Bone marrow (tissue), 2 donors: ENCODE results near the gene C3orf18.
A peak's percentile ranks its signal among the peaks of the same experiment; 100 is the strongest.

ENCODE experiments used
- DNase-seq, 2 donors: peaks; one replicate each; lab custom pipeline; 2025; lab: John Stamatoyannopoulos, UW

The C3orf18 gene

DNA sequence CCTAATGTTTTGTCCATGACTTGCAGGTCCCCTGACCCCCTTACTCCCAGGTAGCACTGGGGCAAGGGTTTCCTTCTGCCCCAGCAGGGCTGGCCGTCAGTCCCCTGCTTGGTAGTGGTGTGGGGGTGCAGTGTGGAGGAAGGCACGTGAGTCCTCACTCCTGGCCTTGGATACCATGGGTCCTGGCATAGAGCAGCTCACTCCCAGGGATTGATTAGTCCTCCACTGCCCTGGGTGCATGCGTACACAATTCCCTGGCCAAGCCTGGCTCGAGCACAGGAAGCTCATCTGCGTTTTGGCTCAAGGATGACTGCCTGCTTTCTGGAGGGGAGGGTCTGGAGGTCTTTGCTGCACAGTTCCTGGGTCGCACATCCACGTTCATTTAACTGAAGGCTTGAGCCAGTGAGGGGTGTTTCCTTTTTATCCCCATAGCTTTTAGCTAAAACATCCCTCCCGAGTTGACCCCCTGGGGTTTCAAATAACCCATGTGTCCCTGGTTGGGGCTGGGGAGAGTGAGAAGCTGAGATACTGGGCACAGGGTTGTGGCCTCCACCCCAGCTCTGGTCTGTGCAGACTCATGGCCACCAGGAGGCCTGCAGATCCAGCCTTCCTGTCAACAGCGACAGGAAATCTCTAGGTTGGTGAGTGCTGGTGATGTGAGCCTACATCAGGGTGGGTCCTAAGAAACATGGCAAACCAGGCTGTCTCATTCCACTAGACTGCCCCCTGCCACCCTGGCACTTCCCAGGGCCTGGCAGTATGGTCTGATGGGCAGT lies 13.3 kb upstream of the C3orf18 start:
- no peak for DNase-seq

- no peak for DNase-seq
Measured at GRCh38 chr3:50577348-50577747, 9.8 kb upstream of the C3orf18 start.

DNA sequence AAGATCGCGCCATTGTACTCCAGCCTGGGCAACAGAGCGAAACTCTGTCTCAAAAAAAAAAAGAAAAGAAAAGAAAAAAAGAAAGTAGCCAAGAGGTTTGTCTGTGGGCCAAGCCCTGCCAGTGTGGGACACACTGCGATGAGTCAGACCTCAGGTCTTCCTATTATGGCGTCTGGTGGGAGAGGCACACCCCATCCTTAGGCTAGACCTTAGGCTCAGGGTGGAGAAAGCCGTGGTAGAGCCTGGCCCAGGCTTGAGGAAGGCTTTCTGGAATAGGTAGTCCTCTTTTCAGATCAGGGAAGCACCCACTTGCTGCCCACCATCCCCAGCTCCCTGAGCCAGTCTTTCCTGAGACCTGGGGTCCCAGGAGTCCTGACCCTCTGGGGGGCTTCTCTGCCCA lies 7.8 kb upstream of the C3orf18 start:
- peak in 1 of 2 donors; percentile 21 for DNase-seq

DNA sequence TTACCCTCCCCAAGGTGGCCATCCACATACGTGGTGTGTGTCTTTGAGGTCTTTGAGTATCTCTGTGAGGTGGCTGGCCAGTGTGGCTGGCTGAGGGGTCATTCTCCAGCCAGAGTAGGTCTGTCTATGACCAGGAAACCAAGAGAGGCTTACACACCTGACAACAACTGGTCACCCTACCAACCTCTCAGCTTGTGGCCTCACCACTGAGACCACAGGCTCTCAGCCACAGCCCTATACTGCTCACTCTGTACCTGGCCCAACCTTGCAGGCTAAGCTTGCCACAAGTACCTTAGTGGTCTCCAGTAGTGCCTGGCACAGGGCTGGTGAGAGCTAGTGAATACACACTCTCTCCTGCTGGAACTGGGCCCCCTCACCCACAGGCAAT lies 6.9 kb upstream of the C3orf18 start:
- no peak for DNase-seq

DNA sequence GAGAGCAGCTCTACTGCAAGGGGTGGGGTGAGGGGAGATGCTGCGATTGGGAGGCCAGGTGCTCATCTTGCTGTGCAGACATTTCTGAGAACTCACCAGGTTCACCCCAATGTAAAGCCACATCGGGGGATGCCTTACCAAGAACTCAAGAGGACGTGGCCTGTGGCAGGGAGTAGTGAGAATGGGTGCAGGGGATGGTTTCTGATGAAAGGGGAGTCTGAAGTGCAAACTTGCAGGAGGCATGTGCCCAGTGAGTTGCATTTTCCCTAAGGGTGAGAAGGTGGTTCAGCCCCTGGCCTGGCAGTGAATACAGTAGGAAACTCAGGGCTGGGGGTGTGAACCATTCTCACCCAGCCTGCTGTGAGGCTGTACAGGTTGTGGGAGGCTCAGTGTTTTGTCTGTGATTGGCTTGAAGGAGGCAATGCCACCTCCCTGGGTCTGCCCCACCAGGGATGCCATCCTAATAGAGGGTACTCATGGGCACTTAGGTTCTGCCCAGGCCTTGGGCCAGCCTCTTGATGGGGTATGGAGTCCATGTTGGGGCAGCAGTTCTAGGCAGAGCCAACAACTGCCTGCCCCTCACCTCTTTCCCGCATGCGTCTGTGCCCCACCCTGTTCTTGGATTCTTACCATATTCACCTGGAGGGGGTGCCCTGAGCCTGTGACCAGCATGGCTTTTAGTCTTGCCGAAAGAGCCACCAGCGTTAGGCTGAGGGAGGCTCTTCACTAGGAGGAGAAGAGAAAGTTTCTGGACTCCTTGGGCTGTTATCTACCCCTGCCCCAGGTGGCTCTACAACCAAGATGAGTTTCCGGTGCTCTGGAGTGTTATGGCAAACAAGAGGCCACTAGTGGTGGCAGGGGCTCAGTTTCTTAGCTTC lies 6.3 kb upstream of the C3orf18 start:
- DNase-seq = no peak

- DNase-seq = peak in 1 of 2 donors; percentile 1
Measured at GRCh38 chr3:50572801-50573371, 5.3 kb upstream of the C3orf18 start.

GRCh38 chr3:50572158-50572557 lies 4.6 kb upstream of the C3orf18 start:
- peak; percentile 50 to 85 for DNase-seq

DNA sequence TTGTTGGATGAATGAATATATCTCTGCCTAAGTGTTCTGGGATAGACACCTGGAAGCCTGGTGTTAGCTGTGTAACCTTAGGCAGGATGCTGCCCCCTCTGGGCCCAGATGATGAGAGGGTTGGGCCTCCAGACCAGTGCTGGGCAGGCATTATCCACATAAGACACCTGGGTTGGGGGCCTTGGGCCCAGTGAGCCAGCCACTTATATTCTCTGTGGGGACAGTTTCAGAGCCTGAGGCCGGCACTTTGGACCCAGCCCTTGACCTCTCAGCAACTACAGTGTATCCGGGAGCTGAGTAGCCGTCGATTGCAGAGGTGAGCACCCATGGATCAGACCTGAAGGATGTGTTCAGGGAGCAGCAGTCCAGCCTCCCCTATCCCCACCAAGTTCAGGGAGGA lies 3.9 kb upstream of the C3orf18 start:
- DNase-seq = no peak

DNA sequence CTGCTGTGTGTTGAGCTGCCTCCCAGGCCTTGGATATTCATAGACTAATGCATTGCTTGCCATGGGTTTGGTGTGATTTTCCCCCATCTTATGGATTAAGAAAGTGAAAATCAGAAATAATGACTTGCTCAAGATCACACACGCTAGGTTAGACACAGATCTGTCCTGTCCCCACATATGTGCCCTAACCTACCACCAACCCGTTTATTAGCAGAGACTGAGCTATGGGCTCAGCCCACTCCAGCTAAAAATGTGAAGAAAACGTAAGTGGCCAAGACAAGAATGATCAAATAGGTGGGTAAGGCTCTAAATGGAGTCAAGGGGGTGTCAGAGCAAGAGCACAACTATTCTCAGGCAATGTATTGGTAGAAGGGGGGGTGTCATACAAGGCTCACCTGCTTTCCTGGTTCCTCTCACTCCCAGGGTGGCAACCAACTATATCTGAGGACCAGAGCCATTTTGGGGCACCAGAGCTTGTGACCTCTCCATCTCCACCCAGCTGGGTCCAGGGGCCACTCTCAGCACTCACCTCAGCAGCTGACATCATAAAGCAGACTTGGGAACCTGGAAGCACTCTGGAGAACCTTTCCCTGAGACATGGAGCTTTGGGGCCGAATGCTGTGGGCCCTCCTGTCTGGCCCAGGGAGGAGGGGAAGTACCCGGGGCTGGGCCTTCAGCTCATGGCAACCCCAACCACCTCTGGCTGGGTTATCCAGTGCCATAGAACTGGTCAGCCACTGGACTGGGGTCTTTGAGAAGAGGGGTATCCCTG lies 3.1 kb upstream of the C3orf18 start:
- no peak for DNase-seq

- DNase-seq = peak; percentile 79 to 81
Measured at GRCh38 chr3:50568947-50569749, 1.6 kb upstream of the C3orf18 start, which contains the start of gene HEMK1. HEMK1 (plus strand) TSS chr3:50569522; CDS start chr3:50571105, 1,583 bp downstream.

DNA sequence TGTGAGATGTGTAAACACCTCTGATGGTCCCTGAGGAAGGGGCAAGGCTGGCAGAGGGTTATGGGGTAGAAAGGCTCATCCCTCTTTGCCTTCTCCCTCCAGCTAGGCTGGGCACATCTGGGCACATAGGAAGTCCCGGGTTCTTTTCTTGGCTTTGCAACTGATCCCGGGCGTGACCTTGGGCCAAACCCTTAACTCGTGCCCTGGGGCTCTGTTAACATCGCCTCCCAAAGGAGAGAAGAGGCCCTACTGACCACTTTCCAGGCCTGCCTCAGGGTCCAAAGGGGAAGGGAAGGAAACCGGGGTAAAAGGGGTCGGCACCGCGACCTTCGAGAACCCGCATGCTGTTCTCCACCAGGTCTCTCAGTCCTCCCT lies 549 bp downstream of the C3orf18 start:
- DNase-seq = no peak

DNA sequence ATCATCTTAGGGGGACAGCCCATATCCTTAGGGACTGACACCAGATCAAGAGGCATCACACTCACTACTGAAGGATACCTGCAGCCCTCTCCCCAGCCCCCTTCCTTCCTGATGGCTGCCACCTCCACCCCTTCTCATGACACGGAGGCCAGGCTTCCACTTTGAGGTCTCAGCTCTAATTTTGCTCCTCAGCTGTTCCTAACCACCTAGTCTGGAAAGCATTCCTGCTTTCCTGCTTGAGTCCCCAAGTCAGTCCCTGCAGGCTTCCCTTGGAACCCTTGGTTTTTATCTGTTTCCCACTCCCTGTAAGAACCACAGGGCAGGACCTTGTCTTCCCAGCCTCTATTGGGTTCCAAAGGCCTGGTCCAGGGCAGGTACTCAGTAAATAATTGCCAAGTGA lies 3.2 kb downstream of the C3orf18 start:
- no peak for DNase-seq

GRCh38 chr3:50563867-50564266 lies 3.7 kb downstream of the C3orf18 start:
- DNase-seq = no peak

- no peak for DNase-seq
Measured at GRCh38 chr3:50562861-50563260, 4.7 kb downstream of the C3orf18 start.

DNA sequence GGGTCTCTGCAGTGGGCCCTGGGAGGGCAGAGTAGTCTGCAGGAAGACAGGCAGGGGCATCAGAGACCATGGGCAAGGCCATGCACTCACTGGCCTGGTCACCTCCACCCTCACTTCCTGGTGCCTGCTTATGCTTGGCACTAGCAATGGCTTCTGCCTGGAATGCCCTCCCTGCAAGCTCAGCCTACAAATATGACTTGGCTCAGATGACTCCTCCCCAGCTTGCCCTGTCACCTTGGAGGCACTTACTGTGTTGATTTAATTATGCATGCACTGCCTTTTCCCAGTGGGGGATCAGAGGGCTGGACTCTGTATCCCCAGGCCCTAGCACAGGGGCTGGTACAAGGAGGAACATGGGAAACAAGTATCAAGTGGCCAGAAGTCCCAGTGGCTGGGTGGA lies 7.8 kb downstream of the C3orf18 start:
- no peak for DNase-seq

GRCh38 chr3:50557915-50558314 lies 9.6 kb downstream of the C3orf18 start:
- no peak for DNase-seq

DNA sequence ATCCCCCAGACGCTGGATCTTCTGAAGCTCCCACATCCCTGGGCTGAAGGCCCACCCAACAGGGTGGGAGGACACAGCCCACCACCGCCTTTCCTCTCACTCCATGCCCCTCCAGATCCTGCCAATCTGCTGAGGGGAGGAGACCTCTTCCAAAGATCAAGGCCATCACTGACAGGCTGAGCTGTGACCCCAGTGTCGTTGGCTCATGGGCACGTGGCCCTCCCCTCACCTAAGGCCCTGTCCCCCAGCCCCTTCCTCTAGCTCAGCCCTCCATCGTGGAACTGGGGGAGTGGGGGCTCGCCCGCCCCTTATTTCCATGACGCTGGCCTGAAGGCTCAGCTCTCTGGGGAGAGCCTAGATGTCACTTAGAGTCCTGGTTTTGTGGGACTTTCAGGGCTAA lies 10.4 kb downstream of the C3orf18 start:
- DNase-seq = no peak

DNA sequence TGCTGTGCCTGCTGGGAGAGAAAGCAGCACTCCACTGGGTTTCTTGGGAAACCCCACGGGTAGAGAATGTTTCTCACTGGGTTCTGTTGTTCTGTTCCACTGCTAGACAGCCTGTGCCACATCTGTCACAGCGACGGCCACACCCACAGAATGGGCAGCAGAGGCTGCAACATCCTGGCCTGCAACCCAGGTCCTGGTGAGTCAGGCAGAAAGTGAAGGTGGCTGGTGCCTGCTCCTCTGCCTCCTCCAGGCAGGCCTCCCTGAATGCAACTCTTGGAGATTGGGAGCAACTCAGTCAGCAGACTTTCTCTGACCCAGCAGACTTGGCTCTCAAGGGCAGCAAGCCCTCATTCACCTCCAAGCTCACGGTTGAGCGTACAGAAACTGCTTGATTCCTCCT lies 13.0 kb downstream of the C3orf18 start:
- DNase-seq = no peak

DNA sequence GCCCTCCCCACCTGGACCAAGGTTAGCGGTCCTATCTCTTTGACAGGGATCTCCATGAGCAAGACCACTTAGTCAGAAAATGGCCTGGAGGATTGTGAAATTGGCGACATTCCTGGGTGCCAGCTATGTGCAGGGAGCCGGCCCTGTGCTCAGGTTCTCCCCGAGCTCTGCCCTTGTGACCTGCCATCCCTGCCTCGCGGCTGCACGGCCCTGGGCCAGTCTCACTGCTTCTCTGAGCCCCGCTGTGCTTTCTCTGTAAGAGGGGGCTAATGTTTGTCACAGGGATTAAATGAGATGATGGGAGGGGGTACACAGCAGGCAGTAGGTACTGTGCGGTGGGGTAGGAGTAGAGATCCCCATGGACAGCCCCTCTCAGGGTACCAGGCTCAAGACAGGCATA lies 14.9 kb downstream of the C3orf18 start:
- no peak for DNase-seq

GRCh38 chr3:50551681-50552435 lies 15.7 kb downstream of the C3orf18 start:
- no peak for DNase-seq
